HL-60 (cell line): ENCODE measurements around the gene RAD23A.

ENCODE experiments used
- DNase-seq, 2 experiments: peaks; one replicate each; pipeline ENCODE4 v3.0.0-alpha.2; 2010 to 2020; ENCODE audit warnings: low read depth in 1 of 2, low spot score in 1 of 2
- H3K27ac ChIP-seq: fragments of 250-450 bp; sonication (Bioruptor Pico); replicated peaks from 2 replicates; pipeline ENCODE4 v1.5.1; 2020; ENCODE audit warnings: mild to moderate bottlenecking, moderate library complexity
- H3K27me3 ChIP-seq: fragments of 250-450 bp; sonication (Bioruptor Pico); 2 replicates; pipeline ENCODE4 v1.5.1; 2021; ENCODE audit warnings: mild to moderate bottlenecking, moderate library complexity; ENCODE audit not compliant: insufficient read depth, poor library complexity, severe bottlenecking
- H3K4me3 ChIP-seq: replicated peaks from 2 replicates; pipeline ENCODE4 v1.5.1; 2011; ENCODE audit warnings: mild to moderate bottlenecking, control low read depth, low read length; ENCODE audit not compliant: insufficient read depth
- GABPA ChIP-seq: IDR thresholded peaks from 2 replicates; pipeline ENCODE4 v1.6.1; 2012; ENCODE audit warnings: low read depth
- POLR2AphosphoS5 ChIP-seq: IDR thresholded peaks from 2 replicates; pipeline ENCODE4 v1.6.1; 2012; ENCODE audit warnings: low read depth
- SPI1 ChIP-seq: IDR thresholded peaks from 2 replicates; pipeline ENCODE4 v1.6.1; 2012; ENCODE audit warnings: low read depth, mild to moderate bottlenecking, borderline replicate concordance
- TF ChIP-seq, protein P1 (sequence below): IDR thresholded peaks from one replicate; pipeline ENCODE4 v1.5.1; 2011; ENCODE audit warnings: low read length, control low read depth, inconsistent platforms; ENCODE audit not compliant: insufficient read depth
- TF ChIP-seq, protein P2 (sequence below): IDR thresholded peaks from 2 replicates; pipeline ENCODE4 v1.6.1; 2012; ENCODE audit warnings: low read depth; ENCODE audit not compliant: insufficient replicate concordance

Gene RAD23A

DNA sequence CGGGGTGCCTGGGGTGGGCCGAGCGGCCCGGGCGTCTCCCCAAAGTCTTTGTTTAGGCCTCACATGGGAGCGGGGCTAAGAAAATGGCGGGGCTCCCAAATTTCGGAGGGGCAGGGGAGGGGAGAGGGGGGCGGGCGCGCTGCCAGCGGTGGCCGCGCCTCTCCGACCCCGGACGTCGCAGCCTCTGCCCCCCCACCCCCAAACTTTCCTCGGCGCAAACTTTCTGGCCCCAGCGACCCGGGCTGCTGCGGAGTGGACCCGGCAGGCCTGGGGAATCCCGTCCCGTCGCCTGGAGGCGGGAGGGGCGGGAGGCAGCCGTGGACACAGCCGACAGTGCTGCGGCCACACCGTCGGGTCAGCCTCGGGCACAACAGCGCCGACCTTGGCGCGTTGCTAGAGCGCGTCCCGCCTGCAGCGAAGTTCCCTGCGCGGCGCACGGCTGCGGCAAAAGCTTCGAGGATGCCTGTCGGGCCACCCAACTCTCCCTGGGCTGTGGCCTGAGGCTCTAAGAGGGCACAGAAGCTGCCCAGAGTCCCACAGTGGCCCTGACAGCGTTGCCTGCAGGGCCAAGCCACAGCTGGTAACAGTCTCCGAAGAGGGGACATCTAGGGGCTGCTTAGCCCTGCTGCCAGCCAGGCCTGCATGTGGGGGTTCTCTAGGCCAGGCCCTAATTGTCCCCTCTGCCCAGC is 50.9 kb downstream of the RAD23A start:
- Histone ChIP-seq H3K27ac (no peak overlapping the region), H3K27me3 (no peaks in the 10 kb centered on the region)
- DNase-seq, result no peak

DNA sequence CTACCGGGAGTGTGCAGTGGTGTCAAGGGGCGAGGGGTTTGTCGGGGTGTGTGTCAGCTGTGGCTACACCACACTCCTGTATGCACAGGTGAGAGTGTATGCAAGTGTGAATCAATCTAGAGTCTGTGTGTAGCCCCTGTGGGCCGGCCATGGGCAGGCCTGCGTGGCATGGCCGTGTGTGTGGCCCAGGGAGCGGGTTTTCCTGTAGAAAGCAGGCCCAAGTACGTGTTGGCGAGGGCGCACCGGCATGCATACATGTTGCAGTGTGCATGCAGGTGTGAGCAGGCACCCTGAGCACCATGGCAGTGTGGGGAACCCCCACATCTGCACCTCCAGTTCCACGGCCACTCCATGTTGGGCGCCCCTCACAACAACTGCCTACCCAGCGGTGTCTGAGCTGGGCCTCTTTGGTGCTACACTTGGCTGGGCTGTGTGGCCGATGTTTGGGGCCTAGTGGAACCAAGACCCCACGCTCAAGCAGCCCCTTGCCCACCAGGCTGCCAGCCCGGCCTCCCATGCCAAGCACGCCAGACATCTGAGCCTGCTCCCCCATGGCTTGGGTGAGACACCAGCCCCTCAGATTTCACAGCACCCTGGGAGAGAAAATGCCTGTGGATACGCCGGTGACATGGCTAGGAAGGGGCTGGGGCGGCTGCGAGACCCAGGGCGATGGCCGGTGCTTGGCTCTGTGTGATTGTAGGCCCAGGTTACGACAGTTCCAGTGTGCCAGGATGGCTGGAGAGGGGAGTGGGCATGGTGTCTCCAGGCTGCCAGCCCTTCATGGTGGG is 51.7 kb downstream of the RAD23A start:
- TF ChIP-seq SPI1 (no peak), POLR2AphosphoS5 (no peak), GABPA (no peak)
- TF ChIP-seq, protein P1, sequence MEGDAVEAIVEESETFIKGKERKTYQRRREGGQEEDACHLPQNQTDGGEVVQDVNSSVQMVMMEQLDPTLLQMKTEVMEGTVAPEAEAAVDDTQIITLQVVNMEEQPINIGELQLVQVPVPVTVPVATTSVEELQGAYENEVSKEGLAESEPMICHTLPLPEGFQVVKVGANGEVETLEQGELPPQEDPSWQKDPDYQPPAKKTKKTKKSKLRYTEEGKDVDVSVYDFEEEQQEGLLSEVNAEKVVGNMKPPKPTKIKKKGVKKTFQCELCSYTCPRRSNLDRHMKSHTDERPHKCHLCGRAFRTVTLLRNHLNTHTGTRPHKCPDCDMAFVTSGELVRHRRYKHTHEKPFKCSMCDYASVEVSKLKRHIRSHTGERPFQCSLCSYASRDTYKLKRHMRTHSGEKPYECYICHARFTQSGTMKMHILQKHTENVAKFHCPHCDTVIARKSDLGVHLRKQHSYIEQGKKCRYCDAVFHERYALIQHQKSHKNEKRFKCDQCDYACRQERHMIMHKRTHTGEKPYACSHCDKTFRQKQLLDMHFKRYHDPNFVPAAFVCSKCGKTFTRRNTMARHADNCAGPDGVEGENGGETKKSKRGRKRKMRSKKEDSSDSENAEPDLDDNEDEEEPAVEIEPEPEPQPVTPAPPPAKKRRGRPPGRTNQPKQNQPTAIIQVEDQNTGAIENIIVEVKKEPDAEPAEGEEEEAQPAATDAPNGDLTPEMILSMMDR, result no peak
- TF ChIP-seq, protein P2, sequence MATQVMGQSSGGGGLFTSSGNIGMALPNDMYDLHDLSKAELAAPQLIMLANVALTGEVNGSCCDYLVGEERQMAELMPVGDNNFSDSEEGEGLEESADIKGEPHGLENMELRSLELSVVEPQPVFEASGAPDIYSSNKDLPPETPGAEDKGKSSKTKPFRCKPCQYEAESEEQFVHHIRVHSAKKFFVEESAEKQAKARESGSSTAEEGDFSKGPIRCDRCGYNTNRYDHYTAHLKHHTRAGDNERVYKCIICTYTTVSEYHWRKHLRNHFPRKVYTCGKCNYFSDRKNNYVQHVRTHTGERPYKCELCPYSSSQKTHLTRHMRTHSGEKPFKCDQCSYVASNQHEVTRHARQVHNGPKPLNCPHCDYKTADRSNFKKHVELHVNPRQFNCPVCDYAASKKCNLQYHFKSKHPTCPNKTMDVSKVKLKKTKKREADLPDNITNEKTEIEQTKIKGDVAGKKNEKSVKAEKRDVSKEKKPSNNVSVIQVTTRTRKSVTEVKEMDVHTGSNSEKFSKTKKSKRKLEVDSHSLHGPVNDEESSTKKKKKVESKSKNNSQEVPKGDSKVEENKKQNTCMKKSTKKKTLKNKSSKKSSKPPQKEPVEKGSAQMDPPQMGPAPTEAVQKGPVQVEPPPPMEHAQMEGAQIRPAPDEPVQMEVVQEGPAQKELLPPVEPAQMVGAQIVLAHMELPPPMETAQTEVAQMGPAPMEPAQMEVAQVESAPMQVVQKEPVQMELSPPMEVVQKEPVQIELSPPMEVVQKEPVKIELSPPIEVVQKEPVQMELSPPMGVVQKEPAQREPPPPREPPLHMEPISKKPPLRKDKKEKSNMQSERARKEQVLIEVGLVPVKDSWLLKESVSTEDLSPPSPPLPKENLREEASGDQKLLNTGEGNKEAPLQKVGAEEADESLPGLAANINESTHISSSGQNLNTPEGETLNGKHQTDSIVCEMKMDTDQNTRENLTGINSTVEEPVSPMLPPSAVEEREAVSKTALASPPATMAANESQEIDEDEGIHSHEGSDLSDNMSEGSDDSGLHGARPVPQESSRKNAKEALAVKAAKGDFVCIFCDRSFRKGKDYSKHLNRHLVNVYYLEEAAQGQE, result no peak
- no peak for DNase-seq
- no peak overlapping the region for H3K27ac ChIP-seq
- H3K27me3 ChIP-seq, result no peaks in the 10 kb centered on the region
- no peak overlapping the region for H3K4me3 ChIP-seq

More for the DNA sequence above, 50.9 kb downstream of the RAD23A start:
- H3K4me3 ChIP-seq, result peak overlapping the region; percentile 42
- TF ChIP-seq, protein P2, result no peak
- TF ChIP-seq, protein P1, result no peak
- TF ChIP-seq POLR2AphosphoS5, result no peak
- TF ChIP-seq SPI1, result no peak

DNA sequence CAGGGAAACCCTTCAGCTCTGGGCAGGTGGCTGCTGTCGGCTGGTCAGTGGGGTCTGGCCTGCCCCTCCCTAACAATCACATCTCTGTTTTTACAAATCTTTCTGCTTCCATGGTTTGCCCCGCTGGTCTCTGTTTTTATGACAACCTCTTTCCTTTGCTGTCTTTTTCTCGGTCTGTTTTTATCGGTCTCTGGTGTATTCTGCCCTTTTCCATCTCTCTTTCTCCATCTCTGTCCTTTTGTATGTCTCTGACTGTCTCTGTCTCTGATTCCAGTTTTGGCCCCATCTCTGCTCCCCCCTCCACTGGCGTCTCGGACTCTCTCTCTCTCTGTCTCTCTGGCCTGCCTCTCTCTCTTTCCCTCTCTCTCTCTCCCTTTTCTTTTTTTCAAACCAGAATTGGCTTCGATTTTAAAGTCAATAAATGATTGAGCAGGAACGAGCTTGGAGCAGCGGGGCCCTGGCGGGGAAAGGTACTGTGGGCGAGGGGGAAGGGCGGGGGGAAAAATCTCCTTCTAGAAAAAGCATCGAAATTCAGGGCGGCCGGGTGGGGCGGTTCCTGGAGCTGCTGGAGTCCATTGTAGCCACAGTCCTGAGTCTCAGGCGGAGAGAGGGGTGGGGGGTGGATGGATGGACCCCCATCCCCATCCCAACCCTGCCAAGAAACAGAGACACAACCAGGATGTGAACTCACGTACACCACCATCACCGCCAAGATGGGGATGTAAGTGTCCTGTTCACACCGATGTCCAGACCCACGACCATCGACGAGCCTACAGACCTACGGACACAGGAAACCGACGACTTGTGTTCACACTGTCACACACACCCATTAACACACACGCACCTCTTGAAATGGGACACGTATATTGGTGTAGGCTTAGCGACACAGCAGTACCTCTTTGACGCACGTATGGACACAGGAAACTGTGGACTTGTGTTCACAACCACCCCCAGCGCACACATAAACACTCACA is 52.6 kb downstream of the RAD23A start:
- no peak overlapping the region for H3K4me3 ChIP-seq
- H3K27me3 ChIP-seq, result no peaks in the 10 kb centered on the region
- TF ChIP-seq, protein P1, result no peak
- TF ChIP-seq, protein P2, result no peak
- TF ChIP-seq SPI1 (no peak), GABPA (no peak), POLR2AphosphoS5 (no peak)
- no peak overlapping the region for H3K27ac ChIP-seq
- DNase-seq, result no peak
